Mesodermal cell (in vitro differentiated cells): Measurements from ENCODE around the gene ZBTB37.

Experiments used
- H3K27ac ChIP-seq: 2 replicates; pipeline ENCODE4 v1.7.0; 2013; ENCODE audit warnings: mild to moderate bottlenecking, low read depth, low read length, moderate library complexity; ENCODE audit not compliant: severe bottlenecking
- H3K36me3 ChIP-seq: 2 replicates; pipeline ENCODE4 v1.7.1; 2013; ENCODE audit warnings: mild to moderate bottlenecking, low read length, moderate library complexity; ENCODE audit not compliant: control insufficient read depth, insufficient read depth
- H3K4me1 ChIP-seq: one replicate; pipeline ENCODE4 v1.7.1; 2013; ENCODE audit warnings: mild to moderate bottlenecking, low read length; ENCODE audit not compliant: insufficient read depth, control insufficient read depth, poor library complexity, severe bottlenecking
- H3K4me3 ChIP-seq: 2 replicates; pipeline ENCODE4 v1.7.0; 2013; ENCODE audit warnings: low read length, control low read depth, mild to moderate bottlenecking; ENCODE audit not compliant: insufficient read depth, poor library complexity, severe bottlenecking; ENCODE audit errors: extremely low read depth
- H3K9me3 ChIP-seq: 2 replicates; pipeline ENCODE4 v1.7.1; 2013; ENCODE audit warnings: mild to moderate bottlenecking, low read length, moderate library complexity; ENCODE audit not compliant: control insufficient read depth
- WGBS, 2 experiments: methylation state at CpG; one replicate each; pipeline ENCODE4 v1.1.5; 2013; ENCODE audit warnings: missing lambda C conversion rate in 2 of 2; ENCODE audit not compliant: insufficient coverage in 2 of 2; 5-methylcytosine and 5-hydroxymethylcytosine counted together

Gene ZBTB37

GRCh38 chr1:173884701-173885100 lies 16.5 kb downstream of the ZBTB37 start:
- H3K4me3 ChIP-seq = no peak overlapping the region
- H3K9me3 ChIP-seq = no peaks in the 10 kb centered on the region
- H3K36me3 ChIP-seq = peaks cover 24% of the 10 kb centered on the region
- H3K4me1 ChIP-seq = no peaks in the 10 kb centered on the region
- no peak overlapping the region for H3K27ac ChIP-seq
- WGBS, 2 experiments = 85 to 92% methylated on average over 5 of the region's 5 CpGs

GRCh38 chr1:173886746-173887611 lies 18.8 kb downstream of the ZBTB37 start:
- Histone ChIP-seq H3K4me1 (no peaks in the 10 kb centered on the region), H3K27ac (no peak overlapping the region), H3K36me3 (peaks cover 18% of the 10 kb centered on the region), H3K4me3 (no peak overlapping the region), H3K9me3 (no peaks in the 10 kb centered on the region)
- 89 to 100% methylated on average over 1 of the region's 4 CpGs for WGBS, 2 experiments

GRCh38 chr1:173887627-173888026 lies 19.4 kb downstream of the ZBTB37 start:
- Histone ChIP-seq H3K4me3 (no peak overlapping the region), H3K27ac (no peak overlapping the region), H3K36me3 (peaks cover 18% of the 10 kb centered on the region), H3K9me3 (no peaks in the 10 kb centered on the region), H3K4me1 (no peaks in the 10 kb centered on the region)
- 92 to 95% methylated on average over 2 of the region's 2 CpGs for WGBS, 2 experiments

- no peaks in the 10 kb centered on the region for H3K4me1 ChIP-seq
- H3K36me3 ChIP-seq = peaks cover 19% of the 10 kb centered on the region
- no peaks in the 10 kb centered on the region for H3K9me3 ChIP-seq
- no peak overlapping the region for H3K4me3 ChIP-seq
- no peak overlapping the region for H3K27ac ChIP-seq
These were observed 20.6 kb downstream of the ZBTB37 start for GRCh38 chr1:173888749-173889148.

- 82% methylated on average over 2 of the region's 2 CpGs; no CpG with 5 or more reads in 1 of the 2 experiments for WGBS, 2 experiments
- Histone ChIP-seq H3K9me3 (no peaks in the 10 kb centered on the region), H3K4me1 (no peaks in the 10 kb centered on the region), H3K4me3 (no peak overlapping the region), H3K27ac (no peak overlapping the region), H3K36me3 (peaks cover 22% of the 10 kb centered on the region)
These were observed 21.7 kb downstream of the ZBTB37 start for GRCh38 chr1:173889885-173890284.

- H3K27ac ChIP-seq = no peak overlapping the region
- no peak overlapping the region for H3K4me3 ChIP-seq
- 100% methylated on average over 1 of the region's 1 CpG; no CpG with 5 or more reads in 1 of the 2 experiments for WGBS, 2 experiments
- peaks cover 3% of the 10 kb centered on the region for H3K36me3 ChIP-seq
- no peaks in the 10 kb centered on the region for H3K9me3 ChIP-seq
- no peaks in the 10 kb centered on the region for H3K4me1 ChIP-seq
These were observed 25.4 kb downstream of the ZBTB37 start for GRCh38 chr1:173893611-173894010.

- Histone ChIP-seq H3K9me3 (no peaks in the 10 kb centered on the region), H3K4me1 (no peaks in the 10 kb centered on the region), H3K36me3 (peaks cover 3% of the 10 kb centered on the region), H3K4me3 (no peak overlapping the region), H3K27ac (no peak overlapping the region)
- WGBS, 2 experiments = 90% methylated on average over 2 of the region's 3 CpGs; no CpG with 5 or more reads in 1 of the 2 experiments
These were observed 26.0 kb downstream of the ZBTB37 start for GRCh38 chr1:173894189-173894588.

- 83 to 100% methylated on average over 1 to 2 of the region's 2 CpGs for WGBS, 2 experiments
These were observed 32.2 kb downstream of the ZBTB37 start for GRCh38 chr1:173900427-173900826.

GRCh38 chr1:173900992-173901391 lies 32.8 kb downstream of the ZBTB37 start:
- WGBS, 2 experiments = 37 to 47% methylated on average over 2 of the region's 3 CpGs
- Histone ChIP-seq H3K36me3 (no peaks in the 10 kb centered on the region), H3K9me3 (no peaks in the 10 kb centered on the region), H3K27ac (no peak overlapping the region), H3K4me1 (no peaks in the 10 kb centered on the region), H3K4me3 (no peak overlapping the region)

More at GRCh38 chr1:173900427-173900826, 32.2 kb downstream of the ZBTB37 start:
- no peak overlapping the region for H3K4me3 ChIP-seq
- H3K36me3 ChIP-seq = no peaks in the 10 kb centered on the region
- no peak overlapping the region for H3K27ac ChIP-seq
- H3K4me1 ChIP-seq = no peaks in the 10 kb centered on the region
- H3K9me3 ChIP-seq = no peaks in the 10 kb centered on the region

GRCh38 chr1:173903827-173904531 lies 35.8 kb downstream of the ZBTB37 start:
- no peaks in the 10 kb centered on the region for H3K9me3 ChIP-seq
- no peak overlapping the region for H3K4me3 ChIP-seq
- H3K27ac ChIP-seq = no peak overlapping the region
- H3K4me1 ChIP-seq = no peaks in the 10 kb centered on the region
- 97% methylated on average over 6 of the region's 6 CpGs for WGBS, 2 experiments
- H3K36me3 ChIP-seq = no peaks in the 10 kb centered on the region

GRCh38 chr1:173913111-173913510 lies 44.9 kb downstream of the ZBTB37 start:
- no peaks in the 10 kb centered on the region for H3K36me3 ChIP-seq
- H3K4me1 ChIP-seq = no peaks in the 10 kb centered on the region
- H3K9me3 ChIP-seq = no peaks in the 10 kb centered on the region
- H3K27ac ChIP-seq = no peak overlapping the region
- WGBS, 2 experiments = 96 to 100% methylated on average over 2 to 3 of the region's 3 CpGs
- no peak overlapping the region for H3K4me3 ChIP-seq
